HepG2 (cell line): ENCODE data around the gene CSTF3. TPM values are rescaled to one million over a fixed set of nuclear protein-coding genes. Genes with fewer than 3 reads are reported as not detected.

Experiments
- polyA plus RNA-seq, 8 experiments: library from polyadenylated mRNA; depleted of rRNA in 3 of 8; stranded (reverse) in 7 of 8; unstranded in 1 of 8; fragments of >200 nt; fragmentation: Illumina TruSeq in 4 of 8; extraction: Trizol in 4 of 8; gene quantifications; 2 replicates each; pipeline versions ENCODE4 v1.2.1 to v1.2.3, GENCODE V29; 2011 to 2016; ENCODE audit warnings: low read depth in 4 of 8, missing spikeins in 1 of 8, mixed read lengths in 1 of 8; ENCODE audit not compliant: insufficient read depth in 1 of 8
- small RNA-seq, 3 experiments: library from RNA; depleted of rRNA; stranded (forward); fragments of <200 nt; gene quantifications; one replicate each; pipeline ENCODE3, GENCODE V24; 2012; ENCODE audit warnings: low read depth in 2 of 3, low replicate concordance in 1 of 3; ENCODE audit not compliant: insufficient read length in 3 of 3, insufficient read depth in 2 of 3
- total RNA-seq, 5 experiments: library from RNA; depleted of rRNA; stranded (reverse); fragments of >200 nt; fragmentation: Illumina TruSeq; extraction: Trizol; gene quantifications; 2 replicates each; pipeline ENCODE4 v1.2.3, GENCODE V29; 2016; ENCODE audit warnings: low read depth in 1 of 5

CSTF3 gene
- total and polyA plus RNA-seq, 2 of the 13 experiments (the other 11 are each of a cell fraction or from before 2014, with no cell fraction given), result 21.5 to 43.6 TPM

Small RNA genes within 50 kb of the gene (small RNA-seq; reads per million reads assigned to genes)
- gene RF00019, result 0 reads per million in 3 experiments

Other genes with a start within 250 kb of the CSTF3 start
- gene DEPDC7, start 145.6 kb downstream of the CSTF3 start, total RNA-seq (2016; rRNA removed; fragmentation: Illumina TruSeq; extraction: Trizol), result 33.3 and 37.9 TPM in 2 replicates
- gene DEPDC7, start 145.6 kb downstream of the CSTF3 start, polyA plus RNA-seq (2011; rRNA removed), result 14.7 and 17.3 TPM in 2 replicates
- gene TCP11L1, start 121.9 kb downstream of the CSTF3 start, total RNA-seq (2016; rRNA removed; fragmentation: Illumina TruSeq; extraction: Trizol), result 10.1 and 14.0 TPM in 2 replicates
- gene TCP11L1, start 121.9 kb downstream of the CSTF3 start, polyA plus RNA-seq (2011; rRNA removed), result 7.4 and 7.9 TPM in 2 replicates
- gene HIPK3, start 95.9 kb upstream of the CSTF3 start, total RNA-seq (2016; rRNA removed; fragmentation: Illumina TruSeq; extraction: Trizol), result 39.8 and 44.3 TPM in 2 replicates
- gene HIPK3, start 95.9 kb upstream of the CSTF3 start, polyA plus RNA-seq (2011; rRNA removed), result 18.2 and 20.5 TPM in 2 replicates
- under 0.01 TPM in 1 of 2 replicates, not detected in the other for gene KIAA1549L, start 214.6 kb upstream of the CSTF3 start, total RNA-seq (2016; rRNA removed; fragmentation: Illumina TruSeq; extraction: Trizol)
- gene KIAA1549L, start 214.6 kb upstream of the CSTF3 start, polyA plus RNA-seq (2011; rRNA removed), result 0.05 and 0.12 TPM in 2 replicates